ENCODE results near the gene CROCC2.

Gene CROCC2

DNA sequence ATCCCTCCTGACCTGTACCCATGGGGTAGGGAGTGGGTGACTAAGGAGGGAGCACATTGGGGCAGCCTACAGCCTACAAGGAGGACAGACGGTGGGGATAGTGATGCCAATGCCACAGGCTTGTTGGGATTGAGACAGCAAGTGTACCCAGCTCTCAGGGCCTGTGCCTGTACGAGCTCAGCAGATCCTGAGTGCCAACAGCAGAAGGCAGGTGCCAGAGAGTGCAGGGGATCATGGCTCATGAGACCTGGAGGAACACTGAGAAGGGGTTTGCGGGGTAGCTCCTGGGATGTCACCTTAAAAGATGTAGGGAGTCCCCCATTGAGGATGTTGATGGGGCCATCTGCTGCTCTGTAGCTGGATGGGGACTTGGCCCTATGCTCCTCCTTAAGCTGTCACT is 82.0 kb downstream of the CROCC2 start:
- DNase-seq (ENCODE audit: low read depth) = no peak

DNA sequence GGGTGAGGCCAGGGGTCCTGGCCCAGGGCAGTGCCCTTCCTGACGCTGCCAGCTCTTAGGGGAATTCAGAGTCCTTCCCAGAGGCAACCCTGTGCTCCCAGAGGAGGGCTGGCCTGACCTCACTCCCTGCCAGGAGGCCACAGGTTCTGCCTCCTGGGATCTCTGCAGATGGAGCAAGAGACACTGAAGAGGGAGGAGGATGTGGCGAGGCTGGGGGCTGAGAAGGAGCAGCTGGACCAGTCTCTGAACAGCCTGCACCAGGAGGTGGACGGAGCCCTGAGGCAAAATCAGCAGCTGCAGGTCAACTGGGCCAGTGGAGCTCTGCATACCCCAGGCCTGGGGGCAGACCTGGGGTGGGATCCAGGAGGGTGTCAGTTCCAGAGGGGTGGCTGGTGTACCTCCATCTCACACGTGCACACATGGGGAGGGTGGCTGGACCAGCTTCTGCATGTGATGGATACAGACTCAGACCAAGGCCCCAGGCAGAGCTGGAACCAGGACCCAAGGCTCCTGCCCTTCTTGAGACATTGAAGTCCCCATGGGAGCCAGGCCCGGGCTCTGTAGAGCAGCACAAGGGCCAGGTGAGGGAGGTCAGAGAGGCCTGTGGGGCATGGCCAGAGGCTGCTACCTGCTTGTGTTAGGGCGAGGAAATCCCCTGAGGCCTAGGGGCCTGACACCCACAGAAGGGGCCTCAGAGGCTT is 82.6 kb downstream of the CROCC2 start:
- no peak for DNase-seq (ENCODE audit: low read depth)

DNA sequence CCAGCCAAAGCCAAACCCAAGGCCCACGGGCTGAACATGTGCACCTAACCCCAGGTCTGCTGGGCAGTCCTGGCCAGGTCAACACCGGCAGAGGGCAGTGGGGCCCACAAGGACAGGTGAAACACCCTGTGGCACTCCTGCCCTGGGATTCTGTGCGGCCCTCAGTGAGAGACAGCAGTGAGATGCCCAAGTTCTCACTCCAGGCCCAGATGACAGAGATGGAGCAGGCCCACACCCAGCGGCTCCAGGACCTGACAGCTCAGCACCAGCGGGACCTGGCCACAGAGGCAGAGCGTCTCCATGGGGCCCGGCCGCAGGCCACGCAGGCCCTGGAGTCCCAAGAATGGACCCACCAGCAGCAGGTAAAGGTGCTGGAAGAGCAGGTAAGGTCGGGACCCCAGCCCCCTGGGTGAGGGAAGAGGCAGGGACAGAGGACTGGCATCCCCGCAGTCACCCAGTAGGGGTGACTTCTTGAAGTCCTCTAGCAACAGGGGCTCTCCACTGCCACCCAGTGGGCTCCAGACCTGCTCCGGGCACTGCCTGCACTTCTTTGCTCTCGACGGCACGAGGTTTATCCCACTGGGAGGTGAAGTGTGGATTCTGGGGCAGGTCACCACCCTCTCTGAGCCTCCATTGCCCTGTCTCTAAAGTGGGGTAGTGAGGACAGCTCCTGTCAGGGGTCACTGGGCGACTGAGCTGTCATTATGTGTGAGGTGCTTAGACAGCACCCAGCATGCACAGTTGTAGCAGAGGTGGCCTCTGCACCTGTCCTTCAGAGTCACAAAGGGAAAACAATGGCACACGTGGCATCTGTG is 83.5 kb downstream of the CROCC2 start:
- DNase-seq (ENCODE audit: low read depth) = no peak

- no peak for DNase-seq (ENCODE audit: low read depth)
These were observed 84.1 kb downstream of the CROCC2 start for GRCh38 chr2:240990266-240990529.

DNA sequence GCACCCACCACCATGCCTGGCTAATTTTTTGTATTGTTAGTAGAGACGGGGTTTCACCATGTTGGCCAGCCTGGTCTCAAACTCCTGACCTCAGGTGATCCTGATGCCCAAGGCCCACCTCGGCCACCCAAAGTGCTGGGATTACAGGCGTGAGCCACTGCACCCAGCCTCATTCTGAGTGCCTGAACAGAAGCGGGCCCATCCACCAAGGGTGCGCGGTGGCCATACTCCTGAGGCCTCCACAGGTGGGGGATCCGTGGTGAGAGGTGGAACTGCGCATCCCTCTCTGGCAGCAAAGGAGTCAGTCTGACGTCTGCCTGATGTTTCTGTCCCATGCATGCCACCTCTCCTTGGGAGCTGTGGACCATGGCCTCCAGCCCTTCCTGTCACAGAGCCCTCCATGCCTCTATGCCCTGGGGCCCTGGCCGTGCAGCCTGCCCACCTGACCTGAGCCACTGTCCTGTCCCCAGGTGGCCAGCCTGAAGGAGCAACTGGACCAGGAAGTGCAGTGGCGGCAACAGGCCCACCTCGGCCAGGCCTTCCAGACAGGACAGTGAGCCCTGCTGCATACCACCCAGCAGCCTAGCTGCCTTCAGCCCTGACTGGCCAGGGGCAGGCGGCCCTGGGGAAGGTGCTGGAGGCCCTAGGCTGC is 84.7 kb downstream of the CROCC2 start:
- no peak for DNase-seq (ENCODE audit: low read depth)

DNA sequence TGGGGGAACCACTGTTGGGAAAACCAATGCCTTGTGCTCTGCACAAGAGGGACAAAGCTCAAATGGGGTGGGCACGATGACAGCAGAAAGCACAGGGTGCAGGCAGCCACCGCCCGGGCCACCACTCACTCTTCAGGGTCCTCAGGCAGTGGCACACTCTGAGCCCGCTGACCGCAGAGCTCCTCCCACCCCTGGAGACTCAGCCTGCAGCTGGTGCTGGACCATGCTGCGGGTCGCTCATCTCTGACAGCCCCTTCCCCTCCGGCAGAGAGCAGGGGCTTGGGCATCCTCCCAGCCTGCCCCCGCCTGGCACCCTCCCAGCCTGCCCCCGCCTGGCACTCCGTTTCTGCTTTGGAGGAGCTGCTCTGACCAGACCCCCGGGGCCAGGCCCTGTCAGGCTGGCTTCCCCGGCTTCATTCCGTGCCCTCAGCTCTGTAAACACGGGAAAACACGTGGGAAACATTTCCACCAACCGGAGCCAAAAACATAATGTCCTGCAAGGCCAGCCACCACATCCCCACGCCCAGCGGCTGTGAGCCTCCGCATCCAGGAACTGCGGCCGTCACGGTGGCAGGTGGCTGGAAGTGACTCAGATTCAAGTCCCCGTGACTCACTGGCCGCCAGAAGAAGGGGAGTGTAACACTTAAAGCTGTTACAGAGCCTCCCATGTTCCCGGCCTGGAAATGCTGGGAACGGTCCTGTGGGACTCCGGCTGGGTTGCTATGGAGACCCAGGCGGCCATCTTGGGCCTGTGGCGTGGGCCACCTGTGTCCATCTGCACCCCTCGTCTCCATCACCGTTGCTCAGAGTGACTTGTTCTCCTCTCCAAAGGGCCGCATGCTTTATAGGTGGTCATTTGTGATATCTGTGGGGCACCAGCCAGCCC is 85.5 kb downstream of the CROCC2 start:
- DNase-seq (ENCODE audit: low read depth) = no peak

DNA sequence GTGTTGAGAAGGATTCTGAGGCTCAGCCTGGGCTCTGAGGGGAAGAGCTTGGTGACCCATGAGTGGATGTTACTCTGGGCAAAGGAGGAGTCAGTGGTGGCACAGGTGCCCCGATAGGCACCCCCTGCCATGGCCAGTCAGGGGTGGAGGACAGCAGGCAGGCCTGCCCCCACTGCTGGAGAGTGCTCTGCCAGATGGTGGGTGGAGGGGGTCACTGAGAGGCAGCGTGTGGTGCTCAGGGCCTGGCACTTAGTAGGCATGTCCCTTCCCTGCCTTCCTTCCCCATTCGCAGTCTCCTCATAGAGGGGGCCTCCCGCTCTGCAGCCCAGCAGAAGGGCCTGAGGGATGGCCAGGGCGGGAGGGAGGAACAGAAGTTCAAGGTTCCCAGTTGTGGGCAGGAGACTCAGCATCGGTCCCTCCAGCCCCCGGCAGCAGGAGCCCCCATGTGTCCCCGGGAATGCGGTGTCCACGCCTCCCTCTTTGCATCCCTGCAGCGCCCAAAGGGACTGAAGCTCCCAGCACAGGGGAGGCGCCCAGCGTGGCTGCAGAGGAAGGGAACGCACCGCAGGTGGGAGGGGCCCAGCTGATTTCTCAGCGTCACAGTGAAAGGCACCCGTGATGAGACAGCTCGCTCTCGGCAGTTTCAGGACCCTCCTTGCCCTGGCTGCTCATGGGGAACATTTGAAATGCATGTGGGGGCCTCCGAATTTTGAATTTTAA is 86.6 kb downstream of the CROCC2 start:
- no peak for DNase-seq (ENCODE audit: low read depth)

DNA sequence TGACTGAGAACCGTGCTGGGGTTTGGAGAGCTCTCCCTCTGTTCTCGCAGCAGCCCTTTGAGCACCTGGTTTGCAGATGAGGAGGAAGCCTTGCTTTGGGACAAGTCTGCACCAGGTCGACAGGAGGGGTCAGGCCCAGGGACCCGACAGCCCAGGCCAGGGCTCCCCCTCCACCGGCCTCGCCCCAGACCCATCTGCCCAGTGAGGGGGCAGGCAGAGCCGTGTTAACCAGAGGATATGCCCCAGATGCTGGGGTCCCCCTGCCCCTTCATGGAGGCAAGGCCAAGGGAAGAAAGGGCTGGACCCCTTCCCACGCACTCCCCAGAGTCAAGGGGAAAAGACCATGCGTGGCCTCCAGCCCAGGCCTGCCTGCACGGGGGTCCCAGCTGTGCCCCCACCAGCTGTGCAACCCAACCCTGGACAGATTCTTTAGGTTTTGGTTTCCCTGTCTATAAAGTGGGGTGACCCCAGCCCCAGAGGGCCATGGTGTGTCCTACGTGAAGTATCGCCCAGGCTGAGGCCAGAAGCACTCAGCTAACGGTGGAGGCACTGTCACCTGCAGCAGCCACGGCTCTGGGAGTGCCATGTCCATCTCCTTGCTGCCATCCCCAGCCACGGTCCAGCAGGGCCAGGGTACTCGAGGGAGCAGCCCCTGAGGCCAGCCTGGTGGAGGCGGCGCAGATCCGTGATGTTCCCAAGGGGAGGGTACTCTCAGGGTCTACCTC is 87.5 kb downstream of the CROCC2 start:
- no peak for DNase-seq (ENCODE audit: low read depth)

- no peak for DNase-seq (ENCODE audit: low read depth)
These were observed 88.2 kb downstream of the CROCC2 start for GRCh38 chr2:240994171-240994896.

- DNase-seq (ENCODE audit: low read depth) = no peak
These were observed 89.2 kb downstream of the CROCC2 start for GRCh38 chr2:240995041-240996021.

- no peak for DNase-seq (ENCODE audit: low read depth)
These were observed 90.2 kb downstream of the CROCC2 start for GRCh38 chr2:240996161-240996833.

GRCh38 chr2:240996834-240997140 is 90.7 kb downstream of the CROCC2 start:
- DNase-seq (ENCODE audit: low read depth) = no peak

DNA sequence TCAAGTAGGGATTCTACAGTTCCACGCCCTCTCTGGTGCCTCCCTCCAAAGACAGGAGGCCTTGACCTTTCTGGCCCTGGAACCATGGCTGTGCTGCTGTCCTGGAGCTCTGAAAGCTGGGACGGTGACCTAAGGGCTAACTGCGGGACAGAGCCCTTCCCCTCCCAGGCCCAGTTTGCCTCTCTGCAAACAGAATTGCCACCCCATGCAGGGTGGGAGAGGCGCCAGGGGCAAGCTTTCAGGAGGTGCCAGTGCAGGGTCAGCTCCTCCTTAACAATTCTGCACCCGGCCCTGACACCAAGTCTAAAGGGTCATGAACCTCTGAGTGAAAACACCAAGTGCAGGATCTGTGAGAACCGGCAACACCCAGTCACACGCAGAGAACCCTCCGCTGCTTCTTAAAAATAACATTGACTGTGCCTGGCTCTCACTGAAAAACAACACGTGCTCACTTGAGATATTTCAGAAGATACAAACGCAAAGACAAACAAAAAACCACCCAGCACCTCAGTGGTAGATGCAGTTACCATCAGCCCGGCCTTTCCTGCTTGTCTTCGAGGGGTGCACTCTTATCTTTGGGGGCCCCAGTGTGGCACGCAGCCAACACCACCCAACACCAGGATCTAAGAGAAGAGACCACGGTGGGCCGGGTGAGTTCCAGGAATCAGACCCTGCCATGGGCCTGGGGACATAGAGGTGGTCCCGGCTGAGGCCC is 91.2 kb downstream of the CROCC2 start:
- no peak for DNase-seq (ENCODE audit: low read depth)

- DNase-seq (ENCODE audit: low read depth) = peak; percentile 37
These were observed 91.9 kb downstream of the CROCC2 start, which contains the start of gene SNED1 for GRCh38 chr2:240997856-240998705. TSS of gene SNED1 (plus strand) at chr2:240998618. CDS start at chr2:240998838, 220 bp downstream.

DNA sequence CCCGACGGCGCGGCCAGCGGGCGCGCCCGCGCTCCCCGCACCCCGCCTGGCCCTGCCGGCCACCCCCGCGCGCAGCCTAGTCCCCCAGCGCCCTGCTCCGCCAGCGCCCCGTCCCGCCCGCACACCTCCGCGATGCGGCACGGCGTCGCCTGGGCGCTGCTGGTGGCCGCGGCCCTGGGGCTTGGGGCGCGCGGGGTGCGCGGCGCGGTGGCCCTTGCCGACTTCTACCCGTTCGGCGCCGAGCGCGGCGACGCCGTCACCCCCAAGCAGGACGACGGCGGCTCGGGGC is 92.5 kb downstream of the CROCC2 start:
- DNase-seq (ENCODE audit: low read depth) = no peak

GRCh38 chr2:240998995-240999791 is 93.1 kb downstream of the CROCC2 start:
- no peak for DNase-seq (ENCODE audit: low read depth)
